Measurements from ENCODE around the gene PSMB7.

The PSMB7 gene

DNA sequence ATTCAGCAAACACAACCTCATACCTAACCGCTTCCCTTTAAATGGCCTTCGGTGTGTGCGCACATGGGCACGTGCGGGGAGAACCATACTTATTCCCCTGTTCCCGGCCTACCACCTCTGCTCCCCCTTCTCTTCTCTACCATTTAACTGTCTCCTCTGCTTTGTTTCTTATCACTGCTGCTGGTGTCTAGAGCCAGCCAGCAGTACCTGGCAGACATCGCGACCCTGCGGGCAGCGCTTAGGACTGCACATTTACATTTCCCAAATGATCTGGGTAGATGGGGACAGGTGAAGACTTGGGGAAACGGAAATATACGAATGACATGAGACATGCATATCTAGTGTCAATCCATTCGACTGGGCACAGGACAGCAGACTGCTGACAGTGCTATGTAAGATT is 56.6 kb downstream of the PSMB7 start:
- TF ChIP-seq EZH2phosphoT487 (IDR thresholded peaks at IDR 0.05; ENCODE audit: borderline replicate concordance, low read length) = no peak
- TF ChIP-seq, protein P1, sequence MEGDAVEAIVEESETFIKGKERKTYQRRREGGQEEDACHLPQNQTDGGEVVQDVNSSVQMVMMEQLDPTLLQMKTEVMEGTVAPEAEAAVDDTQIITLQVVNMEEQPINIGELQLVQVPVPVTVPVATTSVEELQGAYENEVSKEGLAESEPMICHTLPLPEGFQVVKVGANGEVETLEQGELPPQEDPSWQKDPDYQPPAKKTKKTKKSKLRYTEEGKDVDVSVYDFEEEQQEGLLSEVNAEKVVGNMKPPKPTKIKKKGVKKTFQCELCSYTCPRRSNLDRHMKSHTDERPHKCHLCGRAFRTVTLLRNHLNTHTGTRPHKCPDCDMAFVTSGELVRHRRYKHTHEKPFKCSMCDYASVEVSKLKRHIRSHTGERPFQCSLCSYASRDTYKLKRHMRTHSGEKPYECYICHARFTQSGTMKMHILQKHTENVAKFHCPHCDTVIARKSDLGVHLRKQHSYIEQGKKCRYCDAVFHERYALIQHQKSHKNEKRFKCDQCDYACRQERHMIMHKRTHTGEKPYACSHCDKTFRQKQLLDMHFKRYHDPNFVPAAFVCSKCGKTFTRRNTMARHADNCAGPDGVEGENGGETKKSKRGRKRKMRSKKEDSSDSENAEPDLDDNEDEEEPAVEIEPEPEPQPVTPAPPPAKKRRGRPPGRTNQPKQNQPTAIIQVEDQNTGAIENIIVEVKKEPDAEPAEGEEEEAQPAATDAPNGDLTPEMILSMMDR (IDR thresholded peaks at IDR 0.05; ENCODE audit: low read depth, low read length, poor library complexity, severe bottlenecking) = no peak
- H3K36me3 ChIP-seq (ENCODE audit: control insufficient read depth, low read length) = peaks cover 16% of the 10 kb centered on the region
- no peaks in the 10 kb centered on the region for H3K4me1 ChIP-seq (ENCODE audit: control insufficient read depth, low read length)
- H3K9me3 ChIP-seq (ENCODE audit: control insufficient read depth, insufficient read depth, low read length) = no peaks in the 10 kb centered on the region
- H4K20me1 ChIP-seq (ENCODE audit: control insufficient read depth, insufficient read depth, low read depth, low read length) = no peaks in the 10 kb centered on the region; the same call in 1 of the 2 replicates
- no peaks in the 10 kb centered on the region for H3F3A ChIP-seq (ENCODE audit: control insufficient read depth, insufficient read depth)
- H3K27ac ChIP-seq (ENCODE audit: low read depth, low read length) = no peak overlapping the region
- H3K4me3 ChIP-seq (ENCODE audit: low read length) = no peak overlapping the region
- no peaks in the 10 kb centered on the region for H3K9me2 ChIP-seq (replicated peaks; ENCODE audit: control insufficient read depth, low read length)
- H3K79me2 ChIP-seq (ENCODE audit: control insufficient read depth, low read length) = peaks cover 51% of the 10 kb centered on the region
- H3K27me3 ChIP-seq (ENCODE audit: control insufficient read depth, low read length) = no peaks in the 10 kb centered on the region
- no peak overlapping the region for H3K4me2 ChIP-seq (ENCODE audit: low read length)

DNA sequence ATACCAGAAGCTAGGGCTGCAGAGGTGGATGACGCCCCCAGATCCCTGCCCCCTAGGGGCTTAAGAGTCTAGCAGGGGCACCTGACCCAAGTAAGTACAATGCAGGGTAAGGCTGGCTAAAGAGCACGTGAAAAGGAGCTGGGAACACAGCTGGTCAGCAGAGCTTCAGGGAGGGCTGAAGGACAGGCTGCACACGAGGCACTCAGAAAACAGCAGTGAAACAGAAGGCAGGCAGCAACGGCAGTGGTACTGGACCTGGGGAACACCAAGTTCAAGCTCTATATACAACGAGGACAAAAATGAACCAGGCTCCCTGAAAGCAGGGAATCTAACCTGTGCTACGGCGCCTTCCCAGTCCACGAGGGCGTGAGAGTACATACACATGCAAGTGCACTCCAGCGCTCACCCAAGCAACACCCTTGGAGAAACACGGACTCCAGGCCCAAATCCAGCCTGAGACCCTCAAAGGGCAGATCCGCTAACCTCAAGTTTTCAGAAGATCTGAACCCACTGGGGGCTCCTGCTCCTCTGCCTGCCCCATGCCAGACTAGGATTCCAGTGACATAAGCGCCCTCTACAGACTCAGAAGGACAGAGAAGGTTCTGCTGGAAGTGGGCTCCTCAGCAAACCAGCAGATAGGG is 57.4 kb downstream of the PSMB7 start:
- Histone ChIP-seq H4K20me1 (ENCODE audit: control insufficient read depth, insufficient read depth, low read depth, low read length) (no peaks in the 10 kb centered on the region; the same call in 1 of the 2 replicates), H3K27me3 (ENCODE audit: control insufficient read depth, low read length) (no peaks in the 10 kb centered on the region), H3K4me1 (ENCODE audit: control insufficient read depth, low read length) (no peaks in the 10 kb centered on the region), H3K79me2 (ENCODE audit: control insufficient read depth, low read length) (peaks cover 45% of the 10 kb centered on the region), H3K4me2 (ENCODE audit: low read length) (no peak overlapping the region), H3K4me3 (ENCODE audit: low read length) (no peak overlapping the region), H3F3A (ENCODE audit: control insufficient read depth, insufficient read depth) (no peaks in the 10 kb centered on the region), H3K27ac (ENCODE audit: low read depth, low read length) (no peak overlapping the region), H3K36me3 (ENCODE audit: control insufficient read depth, low read length) (peaks cover 24% of the 10 kb centered on the region), H3K9me3 (ENCODE audit: control insufficient read depth, insufficient read depth, low read length) (no peaks in the 10 kb centered on the region), H3K9me2 (replicated peaks; ENCODE audit: control insufficient read depth, low read length) (no peaks in the 10 kb centered on the region)
- TF ChIP-seq, protein P1 (IDR thresholded peaks at IDR 0.05; ENCODE audit: low read depth, low read length, poor library complexity, severe bottlenecking) = peak; percentile 42
- TF ChIP-seq EZH2phosphoT487 (IDR thresholded peaks at IDR 0.05; ENCODE audit: borderline replicate concordance, low read length) = no peak

GRCh38 chr9:124356745-124357390 is 58.4 kb downstream of the PSMB7 start:
- no peaks in the 10 kb centered on the region for H3K4me1 ChIP-seq (ENCODE audit: control insufficient read depth, low read length)
- no peaks in the 10 kb centered on the region for H3K9me3 ChIP-seq (ENCODE audit: control insufficient read depth, insufficient read depth, low read length)
- no peaks in the 10 kb centered on the region for H3K9me2 ChIP-seq (replicated peaks; ENCODE audit: control insufficient read depth, low read length)
- no peaks in the 10 kb centered on the region for H3K27me3 ChIP-seq (ENCODE audit: control insufficient read depth, low read length)
- TF ChIP-seq, protein P1 (IDR thresholded peaks at IDR 0.05; ENCODE audit: low read depth, low read length, poor library complexity, severe bottlenecking) = no peak
- no peak for TF ChIP-seq EZH2phosphoT487 (IDR thresholded peaks at IDR 0.05; ENCODE audit: borderline replicate concordance, low read length)
- peaks cover 44% of the 10 kb centered on the region for H3K79me2 ChIP-seq (ENCODE audit: control insufficient read depth, low read length)
- H3K4me2 ChIP-seq (ENCODE audit: low read length) = no peak overlapping the region
- no peaks in the 10 kb centered on the region; the same call in 1 of the 2 replicates for H4K20me1 ChIP-seq (ENCODE audit: control insufficient read depth, insufficient read depth, low read depth, low read length)
- H3K36me3 ChIP-seq (ENCODE audit: control insufficient read depth, low read length) = peaks cover 32% of the 10 kb centered on the region
- H3K4me3 ChIP-seq (ENCODE audit: low read length) = no peak overlapping the region
- H3F3A ChIP-seq (ENCODE audit: control insufficient read depth, insufficient read depth) = no peaks in the 10 kb centered on the region
- H3K27ac ChIP-seq (ENCODE audit: low read depth, low read length) = no peak overlapping the region

Measured in DOHH2 (cell line).